IPS-15b (cell line): ENCODE measurements around the gene UNC50.
"Not testable (repeated sequence)": the region's sequence is repeated elsewhere in the genome, so short reads cannot be mapped to it uniquely, and the experiment has no call there.

Source experiments
- H3K27me3 ChIP-seq: one replicate; pipeline ENCODE4 v1.6.1; 2013; ENCODE audit warnings: low read length; ENCODE audit not compliant: control insufficient read depth, insufficient read depth
- H3K36me3 ChIP-seq: one replicate; pipeline ENCODE4 v1.6.1; 2013; ENCODE audit warnings: low read length; ENCODE audit not compliant: control insufficient read depth, insufficient read depth
- H3K4me1 ChIP-seq: one replicate; pipeline ENCODE4 v1.6.1; 2013; ENCODE audit warnings: mild to moderate bottlenecking, low read length; ENCODE audit not compliant: control insufficient read depth, insufficient read depth
- H3K4me3 ChIP-seq: one replicate; pipeline ENCODE4 v1.5.1; 2013; ENCODE audit warnings: low read depth, low read length
- H3K9ac ChIP-seq: one replicate; pipeline ENCODE4 v1.6.1; 2013; ENCODE audit warnings: low read depth, mild to moderate bottlenecking, low read length
- H3K9me3 ChIP-seq: one replicate; pipeline ENCODE4 v1.6.1; 2013; ENCODE audit warnings: mild to moderate bottlenecking, low read length; ENCODE audit not compliant: control insufficient read depth, insufficient read depth

UNC50 gene

DNA sequence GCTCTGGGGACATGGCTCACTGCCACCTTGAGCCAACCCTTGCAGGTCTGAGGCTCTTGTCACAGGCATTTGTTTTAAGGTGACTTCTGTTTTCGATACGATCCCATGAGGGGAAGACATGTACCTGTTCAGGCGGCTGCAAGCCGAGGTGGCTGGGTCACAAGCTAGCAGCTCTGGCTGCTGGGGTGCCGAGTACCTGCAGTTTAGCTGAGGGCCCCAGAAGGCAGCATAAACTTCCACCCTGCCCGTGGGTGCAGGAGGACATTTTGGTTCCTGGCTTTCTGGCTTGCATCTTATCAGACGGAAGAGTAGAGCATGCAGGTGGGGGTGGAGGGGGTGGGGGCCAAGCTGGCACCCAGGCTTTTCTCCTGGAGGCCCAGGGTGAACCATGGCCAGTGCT, 28.5 kb upstream of the UNC50 start:
- H3K9me3 ChIP-seq, result no peaks in the 10 kb centered on the region

DNA sequence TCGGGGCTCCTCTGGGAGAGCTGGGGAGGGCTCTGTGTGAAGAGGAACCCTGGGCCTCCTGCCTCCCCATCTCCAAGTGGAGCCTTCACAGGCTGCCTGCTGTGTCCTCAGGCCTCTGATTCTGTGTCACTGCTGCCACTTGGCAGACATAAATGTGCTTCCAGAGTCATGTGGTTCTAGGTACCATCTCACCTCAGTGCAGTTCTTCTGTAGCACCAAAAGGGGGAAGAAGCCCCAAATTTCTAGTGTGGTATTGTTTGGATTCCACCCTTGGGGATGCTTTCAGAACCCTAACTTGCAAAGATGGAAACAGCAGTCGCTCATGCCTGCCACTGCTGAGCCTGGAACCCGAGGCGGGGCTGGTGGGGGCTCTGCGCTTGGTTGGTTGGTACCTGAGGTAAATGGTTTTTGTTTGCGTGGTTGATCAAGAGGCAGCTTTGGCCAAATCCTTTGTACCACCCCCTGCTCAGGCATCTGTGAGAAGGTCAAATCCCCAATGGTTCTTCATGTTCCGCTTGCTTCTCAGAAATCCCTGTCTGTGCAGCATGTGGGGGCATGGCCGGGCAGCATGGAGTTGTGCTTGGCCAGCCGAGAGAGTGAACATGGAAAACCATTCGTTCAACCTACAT, 27.6 kb upstream of the UNC50 start:
- Histone ChIP-seq H3K9ac (no peak overlapping the region), H3K9me3 (no peaks in the 10 kb centered on the region), H3K4me1 (no peaks in the 10 kb centered on the region), H3K27me3 (no peaks in the 10 kb centered on the region), H3K36me3 (peaks cover 24% of the 10 kb centered on the region), H3K4me3 (no peak overlapping the region)

More for the DNA sequence above, 28.5 kb upstream of the UNC50 start:
- no peak overlapping the region for H3K9ac ChIP-seq
- no peaks in the 10 kb centered on the region for H3K27me3 ChIP-seq
- H3K4me3 ChIP-seq, result no peak overlapping the region
- no peaks in the 10 kb centered on the region for H3K4me1 ChIP-seq
- peaks cover 24% of the 10 kb centered on the region for H3K36me3 ChIP-seq

DNA sequence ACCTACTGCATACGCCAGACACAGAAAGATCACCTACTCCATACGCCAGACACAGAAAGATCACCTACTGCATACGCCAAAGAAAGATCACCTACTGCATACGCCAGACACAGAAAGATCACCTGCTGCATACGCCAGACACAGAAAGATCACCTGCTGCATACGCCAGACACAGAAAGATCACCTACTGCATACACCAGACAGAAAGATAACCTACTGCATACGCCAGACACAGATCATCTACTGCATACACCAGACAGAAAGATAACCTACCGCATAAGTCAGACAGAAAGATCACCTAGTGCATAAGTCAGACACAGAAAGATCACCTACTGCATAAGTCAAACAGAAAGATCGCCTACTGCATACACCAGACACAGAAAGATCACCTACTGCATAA, 25.9 kb upstream of the UNC50 start:
- Histone ChIP-seq H3K9ac (no peak overlapping the region), H3K4me1 (no peaks in the 10 kb centered on the region), H3K9me3 (no peaks in the 10 kb centered on the region), H3K27me3 (no peaks in the 10 kb centered on the region), H3K36me3 (peaks cover 15% of the 10 kb centered on the region), H3K4me3 (no peak overlapping the region)

DNA sequence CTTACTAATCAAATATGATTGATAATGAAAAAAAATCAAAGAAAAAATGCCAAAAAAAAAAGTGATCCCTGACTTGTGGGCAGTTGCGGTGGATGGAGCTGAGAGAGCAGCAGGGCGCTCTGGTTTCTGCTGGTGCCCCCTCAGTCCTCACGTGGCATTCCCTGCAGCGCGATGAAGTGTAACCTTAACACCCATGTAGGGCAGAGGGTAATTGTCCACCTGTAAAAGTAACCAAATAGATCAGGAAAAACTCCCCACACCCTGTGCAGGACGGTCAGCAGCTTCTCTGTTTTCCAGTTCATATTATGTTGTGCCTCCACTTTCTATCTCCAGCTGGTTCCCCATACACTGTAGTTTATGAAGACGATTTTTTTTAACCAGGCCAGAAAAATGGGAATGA, 25.1 kb upstream of the UNC50 start:
- Histone ChIP-seq H3K27me3 (no peaks in the 10 kb centered on the region), H3K4me1 (no peaks in the 10 kb centered on the region), H3K36me3 (peaks cover 12% of the 10 kb centered on the region)

DNA sequence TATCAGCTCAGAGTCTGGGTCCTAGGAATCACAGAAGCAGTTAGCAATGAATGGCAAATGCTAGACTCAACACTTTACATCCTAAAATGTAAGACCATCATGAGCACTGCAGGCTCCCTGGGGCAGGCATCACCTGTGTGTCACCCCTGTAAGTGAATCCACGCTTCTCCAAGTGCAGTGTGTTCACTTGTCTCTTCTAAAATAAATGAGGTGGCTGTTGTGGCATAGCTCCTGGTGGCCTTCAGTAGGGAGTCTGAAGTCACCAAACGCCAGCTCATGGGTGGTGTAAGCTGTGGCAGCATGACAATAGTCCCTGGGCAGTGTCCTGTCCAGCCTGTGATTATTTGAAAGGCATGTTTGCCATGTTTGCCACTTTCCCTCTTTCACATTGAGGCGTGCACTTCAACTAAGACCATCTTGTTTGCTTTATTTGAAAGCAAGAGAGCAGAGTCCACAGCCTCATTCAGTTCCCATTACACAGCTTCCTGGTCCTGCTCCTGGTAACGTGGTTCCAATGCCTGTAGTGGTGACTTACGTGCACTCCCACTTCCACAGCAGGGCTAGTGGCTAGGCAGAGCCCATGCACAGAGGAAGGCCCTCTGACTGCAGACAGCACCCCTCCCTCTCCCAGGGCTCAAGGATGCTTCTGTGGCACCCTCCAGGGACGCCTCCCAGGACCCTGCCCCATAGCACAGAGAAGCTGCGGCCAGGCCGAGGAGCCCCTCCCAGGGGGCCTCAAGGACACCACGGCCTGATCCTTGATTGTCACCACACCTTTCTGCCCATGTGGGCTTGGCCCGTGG, 24.4 kb upstream of the UNC50 start:
- Histone ChIP-seq H3K27me3 (no peaks in the 10 kb centered on the region), H3K9me3 (no peaks in the 10 kb centered on the region), H3K4me1 (no peaks in the 10 kb centered on the region), H3K4me3 (no peak overlapping the region), H3K36me3 (peaks cover 9% of the 10 kb centered on the region), H3K9ac (no peak overlapping the region)

More for the DNA sequence above, 25.1 kb upstream of the UNC50 start:
- Histone ChIP-seq H3K9me3 (no peaks in the 10 kb centered on the region), H3K9ac (no peak overlapping the region), H3K4me3 (no peak overlapping the region)

DNA sequence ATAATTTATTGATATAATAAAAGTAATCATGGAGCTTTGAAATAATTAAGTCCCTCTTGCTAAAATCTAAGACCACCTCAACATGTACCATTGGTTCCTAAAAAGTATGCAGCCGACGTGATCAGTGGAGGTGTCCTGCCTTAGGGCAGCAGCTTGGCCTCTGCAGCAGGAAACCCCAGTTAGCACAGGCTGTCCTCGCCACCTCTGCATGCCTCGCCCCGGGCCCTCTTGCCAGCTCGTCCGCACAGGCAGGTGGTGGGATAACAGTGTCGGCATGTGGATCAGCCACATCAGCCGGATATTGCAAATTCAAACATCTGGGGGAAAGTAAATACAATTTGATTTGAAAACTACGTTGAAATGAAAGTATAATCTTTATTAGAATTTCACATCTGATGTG, 23.0 kb upstream of the UNC50 start:
- Histone ChIP-seq H3K4me1 (no peaks in the 10 kb centered on the region), H3K9me3 (no peaks in the 10 kb centered on the region), H3K36me3 (peaks cover 9% of the 10 kb centered on the region), H3K27me3 (no peaks in the 10 kb centered on the region), H3K4me3 (no peak overlapping the region), H3K9ac (no peak overlapping the region)

DNA sequence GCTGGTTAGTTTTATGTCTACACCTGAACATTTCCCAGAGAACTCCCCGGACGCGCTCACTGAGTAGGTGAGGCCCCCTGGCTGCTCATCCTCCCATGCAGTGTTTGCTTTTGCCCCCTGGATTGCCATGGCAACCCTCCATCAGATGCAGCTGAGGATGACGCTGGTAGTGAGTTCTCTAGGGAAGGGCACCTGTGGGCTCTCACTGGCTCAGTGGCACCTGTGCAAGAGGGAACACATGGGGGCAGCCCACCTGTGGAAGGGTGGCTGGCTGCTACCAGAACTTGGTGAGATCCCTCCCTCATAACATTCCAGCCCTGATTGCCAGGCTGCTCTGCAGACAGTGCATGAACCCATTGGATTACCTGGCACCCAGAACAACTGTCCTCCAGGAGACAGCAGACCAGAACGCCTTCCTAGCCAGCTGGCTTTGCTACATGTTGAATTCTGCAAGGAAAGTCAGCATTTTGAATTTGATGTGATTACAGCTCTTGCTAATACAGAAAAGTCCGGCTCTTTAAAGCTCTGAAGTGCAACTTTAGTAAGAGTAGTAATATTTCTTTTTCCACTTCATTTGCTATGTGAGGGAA, 21.7 kb upstream of the UNC50 start:
- peaks cover 9% of the 10 kb centered on the region for H3K36me3 ChIP-seq
- H3K9ac ChIP-seq, result no peak overlapping the region
- H3K4me1 ChIP-seq, result no peaks in the 10 kb centered on the region
- no peaks in the 10 kb centered on the region for H3K27me3 ChIP-seq
- H3K4me3 ChIP-seq, result no peak overlapping the region
- no peaks in the 10 kb centered on the region for H3K9me3 ChIP-seq

DNA sequence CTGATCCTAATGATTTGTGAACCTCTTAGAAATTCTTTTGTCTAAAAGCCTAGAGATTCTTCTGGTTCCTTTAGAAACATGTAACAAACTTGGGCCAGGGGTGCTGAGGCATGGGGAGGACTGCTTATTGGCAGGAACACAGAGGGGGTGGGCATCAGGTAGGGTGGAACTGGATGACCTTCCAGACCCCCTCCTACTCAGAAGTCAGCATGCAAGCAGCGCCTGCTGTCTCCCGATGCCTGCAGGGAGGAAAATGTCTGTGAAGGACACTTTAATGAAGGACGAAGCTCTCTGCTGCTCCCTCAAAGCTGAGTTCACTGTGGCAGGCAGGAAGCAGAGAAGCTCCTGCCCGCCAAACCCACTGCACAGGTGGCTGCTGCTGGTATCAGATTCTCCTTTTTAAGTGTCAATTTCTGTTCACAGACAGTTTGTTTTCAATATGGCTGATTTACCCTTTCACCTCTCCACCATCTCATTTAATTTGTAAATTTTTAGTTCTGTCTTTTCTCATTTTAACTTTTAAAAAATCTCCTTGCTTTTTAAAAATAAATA, 19.4 kb upstream of the UNC50 start:
- Histone ChIP-seq H3K27me3 (no peaks in the 10 kb centered on the region), H3K4me1 (no peaks in the 10 kb centered on the region), H3K4me3 (no peak overlapping the region), H3K9ac (no peak overlapping the region), H3K9me3 (no peaks in the 10 kb centered on the region), H3K36me3 (peaks cover 5% of the 10 kb centered on the region)

DNA sequence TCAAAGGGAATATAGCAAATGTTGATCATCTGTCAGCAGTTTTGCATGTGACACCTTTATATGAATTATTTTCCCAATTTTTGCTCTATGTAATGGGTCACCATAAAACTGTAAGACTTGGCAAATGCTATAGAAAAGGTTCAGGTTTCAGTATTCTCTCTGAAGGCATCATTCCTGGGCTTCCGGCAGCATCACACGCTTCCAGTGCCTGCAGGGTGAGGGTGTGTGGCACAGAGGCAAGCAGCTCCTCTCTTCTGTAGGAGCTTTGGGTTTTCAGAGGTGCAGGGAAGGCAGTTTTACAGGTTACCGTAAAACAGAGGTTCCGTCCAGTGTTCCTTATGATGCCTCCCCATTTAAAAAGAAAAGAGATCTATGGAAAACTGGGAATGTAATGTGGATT, 18.9 kb upstream of the UNC50 start:
- H3K27me3 ChIP-seq, result no peaks in the 10 kb centered on the region
- H3K9me3 ChIP-seq, result no peaks in the 10 kb centered on the region
- no peak overlapping the region for H3K4me3 ChIP-seq
- no peak overlapping the region for H3K9ac ChIP-seq
- peaks cover 5% of the 10 kb centered on the region for H3K36me3 ChIP-seq
- no peaks in the 10 kb centered on the region for H3K4me1 ChIP-seq

DNA sequence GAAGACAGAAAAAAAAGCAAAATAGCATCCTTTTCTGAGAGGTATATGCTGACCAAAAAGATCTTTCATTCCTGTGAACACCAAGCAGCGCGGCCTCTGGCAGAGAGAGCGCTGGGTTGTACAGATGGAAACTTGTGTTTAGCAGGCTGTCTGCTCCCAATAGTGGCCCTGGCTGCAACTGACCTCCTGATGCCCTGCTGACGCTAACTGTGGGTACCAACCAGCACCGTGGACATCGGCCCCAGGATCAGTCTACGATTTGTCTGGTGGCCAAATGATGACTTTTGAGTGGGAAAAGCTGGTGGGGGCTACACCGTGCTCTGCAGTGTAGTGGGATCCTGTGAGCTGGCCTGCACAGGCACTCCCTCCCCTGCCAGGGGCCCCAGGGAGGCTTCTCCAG, 15.8 kb upstream of the UNC50 start:
- H3K9ac ChIP-seq, result no peak overlapping the region
- peaks cover 2% of the 10 kb centered on the region for H3K36me3 ChIP-seq
- no peaks in the 10 kb centered on the region for H3K27me3 ChIP-seq
- no peaks in the 10 kb centered on the region for H3K4me1 ChIP-seq
- H3K4me3 ChIP-seq, result no peak overlapping the region
- H3K9me3 ChIP-seq, result no peaks in the 10 kb centered on the region

DNA sequence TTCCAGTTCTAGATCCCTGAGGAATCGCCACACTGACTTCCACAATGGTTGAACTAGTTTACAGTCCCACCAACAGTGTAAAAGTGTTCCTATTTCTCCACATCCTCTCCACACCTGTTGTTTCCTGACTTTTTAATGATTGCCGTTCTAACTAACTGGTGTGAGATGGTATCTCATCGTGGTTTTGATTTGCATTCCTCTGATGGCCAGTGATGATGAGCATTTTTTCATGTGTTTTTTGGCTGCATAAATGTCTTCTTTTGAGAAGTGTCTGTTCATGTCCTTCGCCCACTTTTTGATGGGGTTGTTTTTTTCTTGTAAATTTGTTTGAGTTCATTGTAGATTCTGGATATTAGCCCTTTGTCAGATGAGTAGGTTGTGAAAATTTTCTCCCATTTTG, 13.7 kb upstream of the UNC50 start:
- H3K9me3 ChIP-seq, H3K36me3 ChIP-seq, H3K4me1 ChIP-seq, H3K9ac ChIP-seq, H3K27me3 ChIP-seq, H3K4me3 ChIP-seq: not testable (repeated sequence)
